DOHH2 (cell line): Measurements from ENCODE around the gene ROM1.
A peak's percentile ranks its signal among the peaks of the same experiment; 100 is the strongest.

Source experiments
- CTCF ChIP-seq: fragments of 200-600 bp; sonication (generic); IDR thresholded peaks from one replicate; pipeline ENCODE4 v1.5.1; 2014; ENCODE audit warnings: antibody characterized with exemption, mild to moderate bottlenecking, low read depth, low read length; ENCODE audit not compliant: poor library complexity, severe bottlenecking
- EZH2phosphoT487 ChIP-seq: fragments of 200-600 bp; sonication (generic); IDR thresholded peaks from 2 replicates; pipeline ENCODE4 v1.6.1; 2017; ENCODE audit warnings: borderline replicate concordance, mild to moderate bottlenecking, antibody characterized with exemption, low read length, moderate library complexity, mixed read lengths

DNA sequence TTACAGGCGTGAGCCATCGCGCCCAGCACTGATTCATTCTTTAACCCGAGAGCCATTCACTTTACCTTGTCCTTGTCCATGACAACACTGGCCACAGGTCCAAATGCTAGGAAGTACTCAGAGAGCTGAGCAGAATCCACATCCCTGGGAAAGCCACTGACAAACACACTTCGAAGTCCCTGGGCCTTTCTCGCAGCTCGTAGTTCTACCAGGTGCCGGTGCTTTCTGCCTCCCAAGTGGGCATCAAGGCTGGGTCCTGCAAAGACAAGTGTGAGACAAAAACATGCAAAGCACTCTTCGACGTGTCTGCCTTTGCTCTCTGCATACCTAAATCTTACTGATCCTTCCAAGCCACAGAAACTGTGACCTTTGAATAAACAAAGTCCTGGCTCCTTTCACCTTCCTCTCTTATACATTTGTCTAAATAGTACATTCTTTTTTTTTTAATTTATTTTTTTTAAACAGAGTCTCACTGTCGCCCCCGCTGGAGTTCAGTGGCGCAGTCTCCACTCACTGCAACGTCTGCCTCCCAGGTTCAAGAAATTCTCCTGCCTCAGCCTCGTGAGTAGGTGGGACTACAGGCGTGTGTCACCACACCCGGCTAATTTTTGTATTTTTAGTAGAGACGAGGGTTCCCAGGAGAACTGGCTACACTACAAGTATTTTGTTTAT lies 24.0 kb upstream of the ROM1 start:
- no peak for TF ChIP-seq EZH2phosphoT487
- TF ChIP-seq CTCF, result peak; percentile 16
